Muscle of leg (tissue), 11 donors: ENCODE measurements around the gene STK33. TPM values are rescaled to one million over a fixed set of nuclear protein-coding genes. Genes with fewer than 3 reads are reported as not detected.

Experiments
- DNase-seq: peaks from one replicate; pipeline ENCODE4 v3.0.0; 2013
- H3K27ac ChIP-seq: one replicate; pipeline ENCODE4 v1.5.1; 2013; ENCODE audit warnings: mild to moderate bottlenecking, low read length, control low read depth
- H3K27me3 ChIP-seq: one replicate; pipeline ENCODE4 v1.6.1; 2013; ENCODE audit warnings: low read length; ENCODE audit not compliant: control insufficient read depth, insufficient read depth
- H3K36me3 ChIP-seq: one replicate; pipeline ENCODE4 v1.6.1; 2013; ENCODE audit warnings: low read length; ENCODE audit not compliant: control insufficient read depth, insufficient read depth
- H3K4me1 ChIP-seq: one replicate; pipeline ENCODE4 v1.6.1; 2013; ENCODE audit warnings: low read length; ENCODE audit not compliant: control insufficient read depth, insufficient read depth
- H3K4me3 ChIP-seq: one replicate; pipeline ENCODE4 v1.5.1; 2013; ENCODE audit warnings: low read length, control low read depth
- H3K9me3 ChIP-seq: replicated peaks from 2 replicates; pipeline ENCODE4 v1.6.1; 2013; ENCODE audit warnings: low read depth, low read length; ENCODE audit not compliant: control insufficient read depth
- WGBS: methylation state at CpG from one replicate; pipeline ENCODE4 v1.1.5; 2013; ENCODE audit warnings: missing lambda C conversion rate; ENCODE audit not compliant: insufficient coverage; 5-methylcytosine and 5-hydroxymethylcytosine counted together
- polyA plus RNA-seq, 8 donors: library from polyadenylated mRNA; unstranded; fragments of 120-200 nt; gene quantifications; one replicate each; pipeline versions ENCODE4 v1.2.1 to v1.2.3, GENCODE V29; 2013; ENCODE audit warnings: inconsistent platforms in 1 of 8, low replicate concordance in 1 of 8; ENCODE audit not compliant: insufficient read length in 8 of 8, insufficient read depth in 1 of 8
- total RNA-seq: library from RNA; stranded (reverse); fragments of 120-200 nt; gene quantifications from one replicate; pipeline ENCODE4 v1.2.4, GENCODE V29; 2013

STK33 gene
- total and polyA plus RNA-seq, 9 donors: 2.9 to 5.8 (median 4.2) TPM

- Histone ChIP-seq H3K36me3 (no peaks in the 10 kb centered on the region), H3K4me3 (no peak overlapping the region), H3K27ac (no peak overlapping the region), H3K27me3 (no peaks in the 10 kb centered on the region), H3K4me1 (no peaks in the 10 kb centered on the region), H3K9me3 (no peaks in the 10 kb centered on the region)
- 40% methylated on average over 2 of the region's 2 CpGs for WGBS
- DNase-seq: no peak
Measured at GRCh38 chr11:8584511-8584910, 9.5 kb downstream of the STK33 start.

- WGBS: no CpG with 5 or more reads among the region's 1 CpG
- DNase-seq: no peak
- Histone ChIP-seq H3K27me3 (no peaks in the 10 kb centered on the region), H3K9me3 (no peaks in the 10 kb centered on the region), H3K4me1 (no peaks in the 10 kb centered on the region), H3K27ac (no peak overlapping the region), H3K4me3 (no peak overlapping the region), H3K36me3 (no peaks in the 10 kb centered on the region)
Measured at GRCh38 chr11:8584082-8584481, 9.9 kb downstream of the STK33 start.

GRCh38 chr11:8581300-8581699 lies 12.7 kb downstream of the STK33 start:
- H3K27me3 ChIP-seq: no peaks in the 10 kb centered on the region
- no peak overlapping the region for H3K4me3 ChIP-seq
- no peaks in the 10 kb centered on the region for H3K4me1 ChIP-seq
- no peaks in the 10 kb centered on the region for H3K36me3 ChIP-seq
- no peaks in the 10 kb centered on the region for H3K9me3 ChIP-seq
- no peak for DNase-seq
- WGBS: no CpG with 5 or more reads among the region's 3 CpGs
- H3K27ac ChIP-seq: no peak overlapping the region

- H3K4me1 ChIP-seq: no peaks in the 10 kb centered on the region
- no peaks in the 10 kb centered on the region for H3K36me3 ChIP-seq
- H3K27ac ChIP-seq: no peak overlapping the region
- no peak overlapping the region for H3K4me3 ChIP-seq
- no peaks in the 10 kb centered on the region for H3K9me3 ChIP-seq
- no CpG with 5 or more reads among the region's 2 CpGs for WGBS
- DNase-seq: no peak
- H3K27me3 ChIP-seq: no peaks in the 10 kb centered on the region
Measured at GRCh38 chr11:8577791-8578581, 16.0 kb downstream of the STK33 start.

GRCh38 chr11:8574798-8575197 lies 19.2 kb downstream of the STK33 start:
- no peaks in the 10 kb centered on the region for H3K4me1 ChIP-seq
- H3K27ac ChIP-seq: no peak overlapping the region
- no peak overlapping the region for H3K4me3 ChIP-seq
- H3K27me3 ChIP-seq: no peaks in the 10 kb centered on the region
- 100% methylated on average over 1 of the region's 1 CpG for WGBS
- no peaks in the 10 kb centered on the region for H3K9me3 ChIP-seq
- DNase-seq: no peak
- no peaks in the 10 kb centered on the region for H3K36me3 ChIP-seq

GRCh38 chr11:8573777-8574176 lies 20.3 kb downstream of the STK33 start:
- Histone ChIP-seq H3K9me3 (no peaks in the 10 kb centered on the region), H3K27me3 (no peaks in the 10 kb centered on the region), H3K36me3 (no peaks in the 10 kb centered on the region), H3K4me1 (no peaks in the 10 kb centered on the region), H3K27ac (no peak overlapping the region), H3K4me3 (no peak overlapping the region)
- WGBS: no CpG with 5 or more reads among the region's 1 CpG
- DNase-seq: no peak

GRCh38 chr11:8567602-8568198 lies 26.3 kb downstream of the STK33 start:
- Histone ChIP-seq H3K4me3 (no peak overlapping the region), H3K4me1 (no peaks in the 10 kb centered on the region), H3K27ac (no peak overlapping the region), H3K36me3 (no peaks in the 10 kb centered on the region), H3K9me3 (no peaks in the 10 kb centered on the region), H3K27me3 (no peaks in the 10 kb centered on the region)
- DNase-seq: no peak
- WGBS: no CpG with 5 or more reads among the region's 2 CpGs

- Histone ChIP-seq H3K4me3 (no peak overlapping the region), H3K4me1 (no peaks in the 10 kb centered on the region), H3K27ac (no peak overlapping the region), H3K9me3 (peaks cover 1% of the 10 kb centered on the region), H3K36me3 (no peaks in the 10 kb centered on the region), H3K27me3 (no peaks in the 10 kb centered on the region)
- WGBS: no CpG with 5 or more reads among the region's 5 CpGs
- DNase-seq: peak; percentile 59
Measured at GRCh38 chr11:8566613-8567210, 27.3 kb downstream of the STK33 start.

GRCh38 chr11:8564526-8564925 lies 29.5 kb downstream of the STK33 start:
- no peak overlapping the region for H3K4me3 ChIP-seq
- H3K27ac ChIP-seq: no peak overlapping the region
- H3K36me3 ChIP-seq: no peaks in the 10 kb centered on the region
- DNase-seq: no peak
- no peaks in the 10 kb centered on the region for H3K4me1 ChIP-seq
- no peaks in the 10 kb centered on the region for H3K27me3 ChIP-seq
- peaks cover 5% of the 10 kb centered on the region for H3K9me3 ChIP-seq
- no CpG with 5 or more reads among the region's 2 CpGs for WGBS

GRCh38 chr11:8561461-8561860 lies 32.6 kb downstream of the STK33 start:
- no peaks in the 10 kb centered on the region for H3K36me3 ChIP-seq
- H3K9me3 ChIP-seq: peaks cover 5% of the 10 kb centered on the region
- H3K27ac ChIP-seq: no peak overlapping the region
- no peaks in the 10 kb centered on the region for H3K4me1 ChIP-seq
- H3K4me3 ChIP-seq: no peak overlapping the region
- DNase-seq: no peak
- WGBS: no CpG with 5 or more reads among the region's 3 CpGs
- H3K27me3 ChIP-seq: no peaks in the 10 kb centered on the region
